ENCODE data around the gene EPS15.

EPS15 gene

GRCh38 chr1:51311826-51312225, 207.2 kb downstream of the EPS15 start:
- no peak for DNase-seq

GRCh38 chr1:51310871-51311613, 208.0 kb downstream of the EPS15 start:
- no peak for DNase-seq

- DNase-seq: no peak
These were observed 209.8 kb downstream of the EPS15 start for GRCh38 chr1:51309291-51309690.

DNA sequence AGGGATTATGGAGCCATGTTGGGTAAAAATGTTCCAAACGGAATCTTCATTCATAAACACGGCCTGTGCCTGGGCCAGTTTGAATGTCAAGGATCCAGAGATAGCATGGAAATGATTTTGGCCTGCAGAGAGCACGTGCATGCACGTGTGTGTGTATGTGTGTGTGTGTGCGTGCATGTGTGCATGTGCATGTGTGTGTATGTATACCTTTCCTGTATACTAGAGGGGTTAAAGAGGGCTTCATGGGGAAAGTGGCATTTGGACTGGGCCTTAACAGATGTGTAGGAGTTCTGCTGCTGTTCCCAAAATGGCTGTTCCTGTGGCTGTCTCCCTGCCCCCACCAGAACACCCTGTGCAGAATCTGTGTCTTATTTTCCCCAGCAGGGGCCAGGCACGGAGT, 210.4 kb downstream of the EPS15 start:
- no peak for DNase-seq

DNA sequence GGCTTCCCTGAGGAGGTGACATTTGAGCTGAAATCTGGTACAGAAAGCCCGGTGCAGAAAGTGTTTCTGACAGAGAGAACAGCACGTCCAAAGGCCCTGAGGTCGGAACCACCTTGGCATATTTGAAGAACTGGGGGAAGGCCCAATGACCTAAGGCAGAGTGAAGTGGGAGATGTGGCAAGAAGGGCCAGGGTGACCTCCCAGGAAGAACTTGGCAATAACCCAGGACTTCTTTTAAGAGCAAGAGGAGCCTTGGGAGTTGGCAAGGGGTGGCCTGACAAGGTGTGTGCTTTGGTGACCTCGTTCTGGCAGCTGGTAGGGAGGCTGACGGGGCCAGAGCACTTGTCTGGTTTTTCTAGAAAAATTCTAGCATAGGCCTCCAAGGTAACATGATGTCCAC, 212.1 kb downstream of the EPS15 start:
- DNase-seq: no peak

DNA sequence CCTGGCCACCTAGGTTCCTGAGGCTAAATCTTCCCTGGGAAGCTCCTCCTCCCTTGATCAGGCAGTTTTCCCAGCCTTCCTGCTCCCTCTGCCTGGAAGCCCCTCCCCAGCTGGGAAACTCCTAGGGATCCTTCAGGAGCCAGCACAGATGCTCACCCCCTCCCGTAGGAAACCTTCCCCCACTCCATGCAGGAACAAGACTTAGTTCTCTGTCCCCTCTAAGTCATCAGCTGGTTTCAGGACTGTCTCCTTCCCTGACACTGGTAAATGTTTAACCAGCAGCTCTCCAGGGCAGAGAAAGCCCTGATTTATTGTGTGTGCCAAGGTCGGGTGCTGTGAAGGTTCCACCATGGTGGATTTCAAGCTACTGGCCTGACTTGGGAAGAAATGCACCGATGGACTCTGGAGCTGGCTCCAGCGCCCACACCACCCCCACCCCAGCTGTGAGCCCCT, 213.7 kb downstream of the EPS15 start:
- DNase-seq: no peak

GRCh38 chr1:51304360-51304759, 214.7 kb downstream of the EPS15 start:
- no peak for DNase-seq

All from activated gamma-delta T cell treated with Interleukin-2 at 50 U/mL for 16 hours (primary cell).